H1 (cell line): Measurements from ENCODE around the gene MORC4. TPM values are rescaled to one million over a fixed set of nuclear protein-coding genes. Genes with fewer than 3 reads are reported as not detected.
A peak's percentile ranks its signal among the peaks of the same experiment; 100 is the strongest.

Experiments
- CTCF ChIA-PET: fragments of 300-600 bp; sonication (Branson Sonifier 250); formaldehyde crosslinking; loops from one replicate; lab custom pipeline; 2021; ENCODE audit not compliant: partially characterized antibody; lab: Charles Lee
- POLR2A ChIA-PET: fragments of 300-600 bp; sonication (Branson Sonifier 250); formaldehyde crosslinking; loops from one replicate; lab custom pipeline; 2021; ENCODE audit warnings: inconsistent platforms; ENCODE audit not compliant: partially characterized antibody; lab: Charles Lee
- DNase-seq, 2 experiments: peaks; one replicate each; pipeline versions ENCODE4 v3.0.0 to v3.0.0-alpha.2; 2010 to 2022; ENCODE audit warnings: low spot score in 2 of 2, low read depth in 1 of 2, mixed read lengths in 1 of 2
- FAIRE-seq: peaks from 2 replicates; lab custom pipeline; 2011; peaks lifted over from hg19 to GRCh38; lab: Jason Lieb, UNC
- H2AFZ ChIP-seq: 2 replicates; pipeline ENCODE4 v1.8.1; 2012; ENCODE audit warnings: low read length, inconsistent platforms
- H2AK5ac ChIP-seq: 2 replicates; pipeline ENCODE4 v1.6.1; 2013; ENCODE audit warnings: low read depth, low read length
- H2BK120ac ChIP-seq: replicated peaks from 2 replicates; pipeline ENCODE3; 2013; ENCODE audit warnings: low read depth, low read length, inconsistent platforms
- H2BK12ac ChIP-seq: 2 replicates; pipeline ENCODE4 v1.6.1; 2013; ENCODE audit warnings: low read depth, low read length
- H2BK15ac ChIP-seq: 2 replicates; pipeline ENCODE4 v1.6.1; 2013; ENCODE audit warnings: low read length
- H2BK20ac ChIP-seq: 2 replicates; pipeline ENCODE4 v1.6.1; 2013; ENCODE audit warnings: low read length
- H2BK5ac ChIP-seq: 2 replicates; pipeline ENCODE4 v1.6.1; 2013; ENCODE audit warnings: low read depth, low read length
- H3K14ac ChIP-seq: 2 replicates; pipeline ENCODE4 v1.6.1; 2013; ENCODE audit warnings: inconsistent platforms; ENCODE audit not compliant: insufficient read length
- H3K18ac ChIP-seq: 2 replicates; pipeline ENCODE4 v1.6.1; 2013; ENCODE audit warnings: low read length; ENCODE audit errors: extremely low read depth
- H3K23ac ChIP-seq: 2 replicates; pipeline ENCODE4 v1.6.1; 2013; ENCODE audit warnings: inconsistent platforms; ENCODE audit not compliant: insufficient read length
- H3K23me2 ChIP-seq: 2 replicates; pipeline ENCODE4 v1.6.1; 2013; ENCODE audit warnings: low read depth, low read length
- H3K27ac ChIP-seq: 2 replicates; pipeline ENCODE4 v1.6.1; 2011; ENCODE audit warnings: low read depth, low read length, inconsistent platforms
- H3K27me3 ChIP-seq, 4 experiments: replicated peaks in 1 of 4; 1 replicate in 1 of 4; 2 replicates in 3 of 4; pipeline versions ENCODE4 v1.6.1 to v1.8.1; 2011 to 2013; ENCODE audit warnings: low read length in 3 of 4, mild to moderate bottlenecking in 3 of 4, inconsistent platforms in 2 of 4, mixed read lengths in 2 of 4, moderate library complexity in 1 of 4; ENCODE audit not compliant: control insufficient read depth in 3 of 4, insufficient read depth in 3 of 4; ENCODE audit errors: extremely low read depth in 1 of 4
- H3K36me3 ChIP-seq, 4 experiments: 2 replicates each; pipeline versions ENCODE4 v1.6.1 to v1.8.1; 2011 to 2013; ENCODE audit warnings: mild to moderate bottlenecking in 4 of 4, low read length in 3 of 4, moderate library complexity in 2 of 4, control low read depth in 1 of 4, inconsistent platforms in 1 of 4; ENCODE audit not compliant: insufficient read depth in 4 of 4, control insufficient read depth in 2 of 4
- H3K4ac ChIP-seq: replicated peaks from 2 replicates; pipeline ENCODE3; 2013; ENCODE audit warnings: low read length, low read depth, mixed read lengths, inconsistent platforms; ENCODE audit not compliant: insufficient read length
- H3K4me1 ChIP-seq, 4 experiments: replicated peaks in 1 of 4; 1 replicate in 1 of 4; 2 replicates in 3 of 4; pipeline versions ENCODE4 v1.6.1 to v1.8.1; 2011 to 2013; ENCODE audit warnings: low read length in 3 of 4, inconsistent platforms in 2 of 4, mixed read lengths in 1 of 4; ENCODE audit not compliant: insufficient read depth in 4 of 4, control insufficient read depth in 3 of 4
- H3K4me2 ChIP-seq, 2 experiments: 2 replicates each; pipeline versions ENCODE4 v1.6.1 to v1.8.1; 2011 to 2013; ENCODE audit warnings: low read depth in 2 of 2, low read length in 2 of 2, control low read depth in 1 of 2, inconsistent platforms in 1 of 2, mild to moderate bottlenecking in 1 of 2; ENCODE audit not compliant: insufficient read depth in 1 of 2
- H3K4me3 ChIP-seq, 4 experiments: fragments of 200-600, 300-600 bp in 1 of 4; sonication (generic), shearing (Covaris generic), sonication (Bioruptor Twin) in 1 of 4; 2 replicates each; pipeline versions ENCODE4 v1.5.1 to v1.8.1; 2011 to 2016; ENCODE audit warnings: low read length in 4 of 4, low read depth in 3 of 4, control low read depth in 2 of 4, inconsistent platforms in 2 of 4, mild to moderate bottlenecking in 2 of 4, mixed read lengths in 1 of 4, moderate library complexity in 1 of 4; ENCODE audit not compliant: insufficient read depth in 2 of 4; ENCODE audit errors: extremely low read depth in 1 of 4
- H3K56ac ChIP-seq: replicated peaks from 2 replicates; pipeline ENCODE3; 2013; ENCODE audit warnings: low read depth, mild to moderate bottlenecking, mixed read lengths, low read length, inconsistent platforms; ENCODE audit not compliant: insufficient read length
- H3K79me1 ChIP-seq: 2 replicates; pipeline ENCODE4 v1.6.1; 2013; ENCODE audit warnings: low read depth, low read length, control low read depth
- H3K79me2 ChIP-seq, 2 experiments: 2 replicates each; pipeline versions ENCODE4 v1.6.1 to v1.8.1; 2012 to 2013; ENCODE audit warnings: low read length in 2 of 2, mild to moderate bottlenecking in 2 of 2, inconsistent platforms in 1 of 2; ENCODE audit not compliant: insufficient read depth in 2 of 2, control insufficient read depth in 1 of 2
- H3K9ac ChIP-seq, 4 experiments: replicated peaks in 1 of 4; 1 replicate in 1 of 4; 2 replicates in 3 of 4; pipeline versions ENCODE4 v1.6.1 to v1.8.1; 2011 to 2013; ENCODE audit warnings: low read depth in 3 of 4, low read length in 3 of 4, control low read depth in 2 of 4, mild to moderate bottlenecking in 2 of 4, moderate library complexity in 2 of 4, inconsistent platforms in 1 of 4; ENCODE audit errors: extremely low read depth in 1 of 4
- H3K9me3 ChIP-seq, 2 experiments: 2 replicates each; pipeline versions ENCODE4 v1.6.1 to v1.8.1; 2012 to 2013; ENCODE audit warnings: mild to moderate bottlenecking in 2 of 2, moderate library complexity in 2 of 2, control low read depth in 1 of 2, inconsistent platforms in 1 of 2, low read depth in 1 of 2, low read length in 1 of 2, mixed read lengths in 1 of 2; ENCODE audit not compliant: insufficient read depth in 2 of 2
- H4K20me1 ChIP-seq, 2 experiments: replicated peaks in 1 of 2; 2 replicates each; pipeline versions ENCODE3 to v1.8.1; 2011 to 2013; ENCODE audit warnings: inconsistent platforms in 2 of 2, low read length in 2 of 2, mild to moderate bottlenecking in 1 of 2; ENCODE audit not compliant: insufficient read depth in 2 of 2, control insufficient read depth in 1 of 2
- H4K5ac ChIP-seq: 2 replicates; pipeline ENCODE4 v1.6.1; 2013; ENCODE audit warnings: low read length, low read depth, mixed read lengths, inconsistent platforms; ENCODE audit not compliant: insufficient read length
- H4K8ac ChIP-seq: 2 replicates; pipeline ENCODE4 v1.8.0; 2013; ENCODE audit warnings: mild to moderate bottlenecking, moderate library complexity, low read length, inconsistent platforms; ENCODE audit not compliant: insufficient read depth; ENCODE audit errors: extremely low read depth
- H4K91ac ChIP-seq: replicated peaks from 2 replicates; pipeline ENCODE3; 2013; ENCODE audit warnings: low read length, mixed read lengths, inconsistent platforms; ENCODE audit not compliant: insufficient read length
- ATF3 ChIP-seq: IDR thresholded peaks from 2 replicates; pipeline ENCODE4 v1.6.1; 2011; ENCODE audit warnings: low read depth, mild to moderate bottlenecking, low read length; ENCODE audit not compliant: insufficient read depth
- CEBPB ChIP-seq: IDR thresholded peaks from 2 replicates; pipeline ENCODE4 v1.6.1; 2012; ENCODE audit warnings: low read depth, low read length
- JUN ChIP-seq: IDR thresholded peaks from 2 replicates; pipeline ENCODE4 v1.6.1; 2011; ENCODE audit warnings: low read depth, mild to moderate bottlenecking, improper control_type of control experiment, low read length
- NRF1 ChIP-seq: IDR thresholded peaks from 2 replicates; pipeline ENCODE4 v1.6.1; 2011; ENCODE audit warnings: mild to moderate bottlenecking, low read depth, low read length, improper control_type of control experiment
- RNF2 ChIP-seq: fragments of 200-900, 300-1000 bp; sonication (generic); IDR thresholded peaks from 2 replicates; pipeline ENCODE4 v1.7.1; 2016; ENCODE audit warnings: borderline replicate concordance, low read depth, mild to moderate bottlenecking, antibody characterized with exemption, low read length; ENCODE audit not compliant: poor library complexity, severe bottlenecking; ENCODE audit errors: missing control alignments
- WGBS, 2 experiments: shearing (Covaris generic) in 1 of 2; methylation state at CpG; one replicate each; pipeline versions ENCODE4 v1.1.6 to v1.1.7; 2013 to 2015; ENCODE audit warnings: low lambda C conversion rate in 2 of 2, mixed read lengths in 2 of 2, inconsistent platforms in 1 of 2, low coverage in 1 of 2, missing lambda C conversion rate in 1 of 2; ENCODE audit not compliant: insufficient replicate concordance in 2 of 2, insufficient coverage in 1 of 2, insufficient read length in 1 of 2; ENCODE audit errors: extremely low coverage in 1 of 2, missing lambda C conversion rate in 1 of 2; 5-methylcytosine and 5-hydroxymethylcytosine counted together
- polyA plus RNA-seq, 7 experiments: library from polyadenylated mRNA; depleted of rRNA in 3 of 7; stranded (reverse) in 5 of 7; unstranded in 2 of 7; fragments of >200 nt in 5 of 7; fragments of 200-250 nt in 2 of 7; gene quantifications; 1 replicate in 5 of 7; 2 replicates in 1 of 7; 4 replicates in 1 of 7; pipeline versions ENCODE4 v1.2.1 to v1.2.3, GENCODE V29; 2011 to 2013; ENCODE audit warnings: missing spikeins in 2 of 7, mixed read lengths in 2 of 7
- total RNA-seq: library from RNA; stranded (reverse); fragmentation: NEBNext Ultra II Directional; extraction: Animal tissue kit (Norgen Biotek cat#: 25700); gene quantifications from 2 replicates; pipeline ENCODE4 v1.2.1, GENCODE V29; 2021

Gene MORC4
- total and polyA plus RNA-seq, 2 of the 8 experiments (the other 6 are each of a cell fraction or from before 2014, with no cell fraction given) = 1.4 to 2.5 TPM

GRCh38 chrX:106951230-106951629 is 48.8 kb downstream of the MORC4 start:
- Histone ChIP-seq H3K79me2 (no peaks in the 10 kb centered on the region), H3K23me2 (no peaks in the 10 kb centered on the region), H2BK120ac (no peak overlapping the region), H3K4ac (no peak overlapping the region), H2BK20ac (no peak overlapping the region), H3K9me3 (no peaks in the 10 kb centered on the region), H3K14ac (no peak overlapping the region), H3K4me2 (no peak overlapping the region), H4K8ac (no peak overlapping the region), H2AFZ (no peak overlapping the region), H3K4me1 (no peaks in the 10 kb centered on the region), H3K23ac (no peak overlapping the region), H4K91ac (no peak overlapping the region), H3K79me1 (no peaks in the 10 kb centered on the region), H2AK5ac (no peak overlapping the region), H2BK12ac (no peak overlapping the region), H3K27ac (no peak overlapping the region), H2BK5ac (no peak overlapping the region), H4K20me1 (no peaks in the 10 kb centered on the region), H4K5ac (no peak overlapping the region), H3K27me3 (no peaks in the 10 kb centered on the region), H3K4me3 (no peak overlapping the region), H3K18ac (no peak overlapping the region)
- DNase-seq = no peak
- CTCF ChIA-PET = interaction anchor here (0.6 to 2.2 kb wide), 6 partner anchors 22 to 58 kb away, joined by 3 to 13 read pairs (median 7); no protein-coding TSS in a partner anchor
- 94% methylated on average over 6 of the region's 6 CpGs; no CpG with 5 or more reads in 1 of the 2 experiments for whole genome bisulfite sequencing, 2 experiments
- FAIRE-seq = no peak
- no peak for TF ChIP-seq ATF3
- TF ChIP-seq RNF2 = no peak
- TF ChIP-seq JUN = no peak
- no peak for TF ChIP-seq NRF1
- TF ChIP-seq CEBPB = peak; percentile 70
- TF ChIP-seq, all 59 proteins: peak for 1
- no peak overlapping the region for H3K56ac ChIP-seq
- no peaks in the 10 kb centered on the region for H3K36me3 ChIP-seq
- H3K9ac ChIP-seq = no peak overlapping the region
- no peak overlapping the region for H2BK15ac ChIP-seq
- POLR2A ChIA-PET = no interaction called here
